Heart left ventricle (tissue), 16 donors: ENCODE measurements around the gene CDH26. TPM values are rescaled to one million over a fixed set of nuclear protein-coding genes. Genes with fewer than 3 reads are reported as not detected.

Experiments
- ATAC-seq, 4 donors: fragments of 200-7000 bp; cut with Tn5 transposase; one replicate each; pipeline ENCODE4 v1.9.1; 2020 to 2022; ENCODE audit warnings: moderate library complexity in 4 of 4, mild to moderate bottlenecking in 3 of 4, moderate number of reproducible peaks in 1 of 4
- DNase-seq, 5 donors: peaks; one replicate each; pipeline ENCODE4 v3.0.0-alpha.2; 2020
- H3K27ac ChIP-seq, 12 donors: fragments of 200-600 bp; sonication (generic) in 4 of 12; one replicate each; pipeline versions ENCODE4 v1.5.0 to v1.8.0; 2016 to 2022; ENCODE audit warnings: mild to moderate bottlenecking in 2 of 12
- H3K27me3 ChIP-seq, 9 donors: fragments of 200-600 bp; sonication (generic) in 2 of 9; one replicate each; pipeline versions ENCODE4 v1.5.1 to v1.8.0; 2016 to 2022; ENCODE audit warnings: mild to moderate bottlenecking in 3 of 9
- H3K36me3 ChIP-seq, 9 donors: fragments of 200-600 bp; sonication (generic) in 2 of 9; one replicate each; pipeline versions ENCODE4 v1.5.0 to v1.8.0; 2018 to 2022; ENCODE audit warnings: mild to moderate bottlenecking in 2 of 9
- H3K4me1 ChIP-seq, 12 donors: fragments of 200-600 bp; sonication (generic) in 4 of 12; one replicate each; pipeline versions ENCODE4 v1.5.0 to v1.8.0; 2016 to 2022; ENCODE audit warnings: mild to moderate bottlenecking in 3 of 12
- H3K4me3 ChIP-seq, 12 donors: fragments of 200-600 bp; sonication (generic) in 4 of 12; one replicate each; pipeline versions ENCODE4 v1.5.0 to v1.8.0; 2017 to 2022; ENCODE audit warnings: mild to moderate bottlenecking in 9 of 12, moderate library complexity in 4 of 12
- H3K9me3 ChIP-seq, 12 donors: fragments of 200-600 bp; sonication (generic) in 4 of 12; one replicate each; pipeline versions ENCODE4 v1.5.0 to v1.8.0; 2016 to 2022; ENCODE audit warnings: mild to moderate bottlenecking in 1 of 12
- POLR2A ChIP-seq, 2 donors: fragments of 450-650 bp; IDR thresholded peaks; one replicate each; pipeline ENCODE4 v1.6.1; 2017; ENCODE audit warnings: antibody characterized with exemption in 2 of 2, mild to moderate bottlenecking in 2 of 2, moderate library complexity in 2 of 2
- WGBS, 4 donors: extraction: QIAGEN DNeasy Blood & Tissue Kit in 2 of 4; methylation state at CpG; one replicate each; pipeline versions ENCODE4 v1.1.5 to v1.1.7; 2013 to 2018; 5-methylcytosine and 5-hydroxymethylcytosine counted together
- intact Hi-C, 10 donors: fragments of 100-400 bp; cut with DNase I; formaldehyde crosslinking; loops; one replicate each; pipeline versions ENCODE4 v1.11.1 to v1.14.2; 2022
- polyA plus RNA-seq, 2 donors: library from polyadenylated mRNA; stranded (reverse); fragments of 200-250 nt; gene quantifications; one replicate each; pipeline ENCODE4 v1.2.3, GENCODE V29; 2013
- total RNA-seq, 9 donors: library from RNA; depleted of rRNA in 2 of 9; stranded (reverse); fragments of >200 nt in 2 of 9; fragmentation: NEBNext Ultra II Directional in 3 of 9; extraction: Animal tissue kit (Norgen Biotek cat#: 25700) in 3 of 9; gene quantifications; one replicate each; pipeline versions ENCODE4 v1.1.0 to v1.2.4, GENCODE V29; 2016 to 2023
- TF ChIP-seq, protein P1 (sequence below), 12 donors: fragments of 200-600 bp; sonication (generic) in 4 of 12; IDR thresholded peaks; one replicate each; pipeline versions ENCODE4 v1.5.0 to v1.8.0; 2018 to 2022; ENCODE audit warnings: antibody characterized with exemption in 12 of 12, mild to moderate bottlenecking in 5 of 12
- donor health status: ischemic (EF 13 %, LVEDD 7.1; RV severe dilation, severe dysfunction).
- donor health status: healthy with polysubstance abuse.
- donor health status: DM: no; HTN: yes; CAD: no.
- donor health status: DM: no; HTN: no; CAD: no.
- donor health status: ischemic (EF 25% LVEDD 6.9; RV normal size, moderate dysfunction).
- donor health status: ischemic (EF 25% LVEDD 5.7; RV mildly dilated, moderate dysfunction).
- donor health status: healthy.
- donor health status: DM: yes; HTN: yes; CAD: no.
- donor health status: ischemic (EF 35%, LVEDD 5.7; RV mildly dilated, moderate dysfunction).
- donor health status: nonischemic (EF 11% LVEDD 7.7; RV severe dilation, severe dysfunction).
- donor health status: DM: yes; HTN: yes; CAD: no.
- donor health status: PGD.
- donor health status: ischemic (EF 29% LVEDD 5.4; RV normal size, mild dysfunction).
- donor health status: nonischemic (EF 23%, LVEDD 6.1; RV moderate dilation, normal function).

CDH26 gene
- total and polyA plus RNA-seq, 11 donors, result 0.30 to 2.0 (median 0.98) TPM

DNA sequence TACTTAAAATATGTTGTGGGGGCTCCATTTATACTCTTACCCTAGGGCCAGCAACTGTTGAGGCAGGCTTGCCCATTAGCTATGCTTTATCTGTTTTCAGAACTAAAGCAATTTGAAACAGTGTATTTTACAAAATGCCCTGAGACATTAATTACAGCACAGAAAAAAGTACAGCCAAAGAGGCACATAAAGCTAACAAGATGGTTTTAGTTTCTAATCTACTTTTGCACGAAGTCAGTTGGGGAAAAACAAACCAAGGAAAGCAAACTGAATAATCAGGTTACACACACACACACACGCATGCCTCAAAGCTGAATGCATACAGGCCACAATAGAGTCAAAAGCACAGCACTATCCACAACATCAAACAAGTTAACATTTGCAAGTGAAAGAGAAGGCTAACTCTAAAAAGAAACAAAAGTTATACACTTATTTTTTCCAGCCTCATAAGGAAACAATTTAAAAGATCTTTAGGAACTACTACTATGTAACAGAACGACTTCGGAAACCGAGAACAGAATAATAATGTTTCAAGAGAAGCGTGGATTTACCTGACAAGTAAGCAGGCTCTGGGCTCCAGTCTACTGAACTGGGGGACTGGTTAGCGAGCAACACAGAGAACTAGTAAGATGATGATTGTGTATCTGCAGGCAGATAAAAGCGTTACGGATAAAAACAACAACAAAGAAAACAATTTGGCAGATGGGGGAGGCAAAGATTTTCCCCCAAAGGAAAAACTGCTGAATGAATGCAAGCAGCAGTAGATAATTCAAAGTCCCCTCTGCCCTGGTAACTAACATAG is 26.5 kb upstream of the CDH26 start:
- WGBS, 4 donors, result 91 to 93% (median 92%) methylated on average over 9 of the region's 9 CpGs
- Histone ChIP-seq H3K27ac (no peak overlapping the region), H3K36me3 (peaks cover 0 to 5% (median 0%) of the 10 kb centered on the region in 9 donors), H3K4me1 (peaks cover 0 to 25% (median 11%) of the 10 kb centered on the region in 12 donors), H3K27me3 (no peaks in the 10 kb centered on the region), H3K9me3 (no peaks in the 10 kb centered on the region), H3K4me3 (no peak overlapping the region)
- intact Hi-C loops, result loop anchor here in 1 of 10 donors (10.0 kb wide), 1 partner anchor 147 kb away; no protein-coding TSS in a partner anchor
- no peak for TF ChIP-seq POLR2A (IDR thresholded peaks at IDR 0.05)
- TF ChIP-seq, protein P1, sequence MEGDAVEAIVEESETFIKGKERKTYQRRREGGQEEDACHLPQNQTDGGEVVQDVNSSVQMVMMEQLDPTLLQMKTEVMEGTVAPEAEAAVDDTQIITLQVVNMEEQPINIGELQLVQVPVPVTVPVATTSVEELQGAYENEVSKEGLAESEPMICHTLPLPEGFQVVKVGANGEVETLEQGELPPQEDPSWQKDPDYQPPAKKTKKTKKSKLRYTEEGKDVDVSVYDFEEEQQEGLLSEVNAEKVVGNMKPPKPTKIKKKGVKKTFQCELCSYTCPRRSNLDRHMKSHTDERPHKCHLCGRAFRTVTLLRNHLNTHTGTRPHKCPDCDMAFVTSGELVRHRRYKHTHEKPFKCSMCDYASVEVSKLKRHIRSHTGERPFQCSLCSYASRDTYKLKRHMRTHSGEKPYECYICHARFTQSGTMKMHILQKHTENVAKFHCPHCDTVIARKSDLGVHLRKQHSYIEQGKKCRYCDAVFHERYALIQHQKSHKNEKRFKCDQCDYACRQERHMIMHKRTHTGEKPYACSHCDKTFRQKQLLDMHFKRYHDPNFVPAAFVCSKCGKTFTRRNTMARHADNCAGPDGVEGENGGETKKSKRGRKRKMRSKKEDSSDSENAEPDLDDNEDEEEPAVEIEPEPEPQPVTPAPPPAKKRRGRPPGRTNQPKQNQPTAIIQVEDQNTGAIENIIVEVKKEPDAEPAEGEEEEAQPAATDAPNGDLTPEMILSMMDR (IDR thresholded peaks at IDR 0.05), result no peak
- DNase-seq, result no peak
- ATAC-seq, result no peak

DNA sequence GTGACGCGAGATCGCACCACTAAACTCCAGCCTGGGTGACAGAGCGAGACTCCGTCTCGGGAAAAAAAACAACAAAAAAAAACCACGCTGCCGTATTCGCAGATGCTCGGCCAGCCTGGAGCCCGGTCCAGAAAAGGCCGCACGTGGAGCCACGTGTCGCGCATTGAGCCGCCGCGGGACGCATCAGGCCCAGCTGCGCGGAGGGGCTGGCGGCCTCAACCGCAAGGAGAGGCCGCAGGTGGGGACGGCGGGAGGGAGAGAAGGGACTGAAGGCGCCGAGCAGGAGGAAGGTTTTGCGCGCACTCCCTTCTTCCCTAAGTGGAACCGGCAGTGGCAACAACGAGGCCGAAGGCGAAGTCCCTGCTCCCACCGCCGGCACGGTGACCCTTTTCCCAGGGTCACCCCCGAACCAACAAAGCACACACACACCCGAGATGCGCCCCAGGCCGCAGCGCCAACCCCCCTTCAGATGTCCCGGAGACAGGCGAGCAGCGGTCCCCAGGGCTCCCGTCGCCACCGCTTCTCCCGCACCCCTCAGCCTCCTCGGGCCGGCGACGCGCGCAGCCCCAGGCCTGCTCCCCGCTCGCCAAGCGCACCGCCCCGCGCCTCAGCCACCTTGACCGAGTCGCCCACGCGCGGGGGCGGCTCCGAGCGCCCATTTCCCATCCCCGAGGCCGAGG is 25.5 kb upstream of the CDH26 start:
- intact Hi-C loops, result loop anchor here in 1 of 10 donors (10.0 kb wide), 1 partner anchor 148 kb away; no protein-coding TSS in a partner anchor
- ATAC-seq (peak in 1 of 4 donors; percentile 4), DNase-seq (peak in 2 of 5 donors; percentile 29 to 60)
- Histone ChIP-seq H3K4me1 (peaks cover 0 to 35% (median 22%) of the 10 kb centered on the region in 12 donors), H3K27me3 (no peaks in the 10 kb centered on the region), H3K4me3 (peak overlapping the region in 11 of 12 donors; percentile 66 to 87 (median 75)), H3K27ac (peak overlapping the region in 2 of 12 donors; percentile 84 to 91), H3K36me3 (peaks cover 0 to 5% (median 0%) of the 10 kb centered on the region in 9 donors), H3K9me3 (no peaks in the 10 kb centered on the region)
- no peak for TF ChIP-seq POLR2A (IDR thresholded peaks at IDR 0.05)
- TF ChIP-seq, protein P1 (IDR thresholded peaks at IDR 0.05), result no peak
- WGBS, 4 donors, result 82 to 87% (median 85%) methylated on average over 72 of the region's 72 CpGs

DNA sequence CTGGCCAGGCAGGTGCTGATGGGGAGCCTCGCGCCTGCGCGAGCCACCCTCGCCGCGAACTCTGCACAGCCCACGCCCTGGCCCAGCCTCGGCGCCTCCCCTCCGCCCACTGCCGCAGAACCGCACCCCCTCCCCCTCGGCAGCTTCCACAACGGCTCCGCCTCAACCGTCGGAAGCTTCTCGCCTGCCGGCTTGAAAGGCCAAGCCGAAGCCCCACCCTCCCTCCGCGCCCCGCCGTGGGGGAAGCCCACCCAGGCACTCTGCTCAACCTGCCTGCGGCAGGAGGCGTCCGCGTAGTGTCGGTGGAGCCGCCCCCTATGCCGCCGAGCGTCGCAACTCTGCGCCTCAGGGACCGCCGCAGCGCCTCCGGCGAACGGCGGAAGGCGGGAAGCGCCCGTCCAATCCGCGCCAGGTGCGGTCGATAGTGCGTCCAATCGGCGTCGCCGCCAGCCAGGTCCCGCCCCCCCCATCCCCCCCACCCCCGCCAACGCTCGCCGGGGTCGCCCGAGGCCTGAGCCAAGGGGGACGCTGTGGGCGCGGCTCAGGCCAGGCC is 24.9 kb upstream of the CDH26 start, which contains the start of gene SYCP2:
Gene SYCP2 (minus strand): TSS at position 342 of the 553 bp plus-strand sequence. CDS start 11,224 bp downstream, outside the sequence.
- peak within 1 kb of the TSS; percentile 66 to 87 (median 76) for H3K4me3 ChIP-seq
- no peaks in the 10 kb centered on the region for H3K9me3 ChIP-seq
- H3K27ac ChIP-seq, result peak within 1 kb of the TSS; percentile 43 to 91 (median 84)
- intact Hi-C loops, result loop anchor here in 1 of 10 donors (10.0 kb wide), 1 partner anchor 149 kb away; no protein-coding TSS in a partner anchor
- 18 to 40% (median 29%) methylated on average over 27 to 65 of the region's 65 CpGs for WGBS, 4 donors
- no peaks in the 10 kb centered on the region for H3K27me3 ChIP-seq
- H3K4me1 ChIP-seq, result peaks cover 0 to 41% (median 28%) of the 10 kb centered on the region in 12 donors
- peak; percentile 41 to 84 (median 78) for ATAC-seq
- H3K36me3 ChIP-seq, result peaks cover 0 to 5% (median 0%) of the 10 kb centered on the region in 9 donors
- peak; percentile 69 to 84 (median 74) for DNase-seq
- TF ChIP-seq, protein P1 (IDR thresholded peaks at IDR 0.05), result no peak
- no peak for TF ChIP-seq POLR2A (IDR thresholded peaks at IDR 0.05)
